Omental fat pad (tissue), 4 donors: ENCODE data around the gene ERICH6B. TPM values are rescaled to one million over a fixed set of nuclear protein-coding genes. Genes with fewer than 3 reads are reported as not detected.

Experiments
- ATAC-seq: fragments of 150-250 bp; one replicate; pipeline ENCODE4 v1.9.1; 2016; ENCODE audit warnings: mild to moderate bottlenecking, moderate library complexity; ENCODE audit not compliant: low FRiP score
- DNase-seq: peaks from one replicate; pipeline ENCODE4 v3.0.0-alpha.2; 2019; ENCODE audit warnings: low spot score
- total RNA-seq, 4 donors: library from RNA; depleted of rRNA; stranded (reverse); fragments of >200 nt; gene quantifications; one replicate each; pipeline ENCODE4 v1.1.0, GENCODE V29; 2016
- TF ChIP-seq, protein P1 (sequence below), 3 donors: fragments of 450-650 bp; IDR thresholded peaks; one replicate each; pipeline ENCODE4 v1.5.1; 2016 to 2017; ENCODE audit warnings: antibody characterized with exemption in 3 of 3, mild to moderate bottlenecking in 3 of 3, moderate library complexity in 2 of 3

The ERICH6B gene
- total RNA-seq, 4 donors from 2014 or later = not detected

DNA sequence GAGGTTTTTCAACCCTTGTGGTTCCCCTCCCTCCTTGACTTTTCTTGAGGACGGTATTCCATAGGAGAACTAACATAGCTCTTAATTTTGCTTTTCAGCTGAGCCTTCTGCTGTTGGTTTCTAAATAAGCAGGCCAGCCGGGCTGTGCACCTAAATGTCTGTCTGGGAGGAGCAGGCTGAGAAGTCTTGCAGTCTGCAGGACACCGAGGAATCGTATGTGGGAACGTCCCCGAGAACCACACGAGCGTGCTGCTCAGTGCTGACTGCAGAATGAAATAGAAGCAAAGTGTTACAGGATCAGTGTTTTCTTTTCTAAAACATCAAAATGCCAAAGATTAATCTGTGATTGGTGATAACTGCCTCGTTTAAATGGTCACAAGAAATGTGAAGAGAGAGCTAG, 80.9 kb downstream of the ERICH6B start:
- DNase-seq = no peak
- TF ChIP-seq, protein P1, sequence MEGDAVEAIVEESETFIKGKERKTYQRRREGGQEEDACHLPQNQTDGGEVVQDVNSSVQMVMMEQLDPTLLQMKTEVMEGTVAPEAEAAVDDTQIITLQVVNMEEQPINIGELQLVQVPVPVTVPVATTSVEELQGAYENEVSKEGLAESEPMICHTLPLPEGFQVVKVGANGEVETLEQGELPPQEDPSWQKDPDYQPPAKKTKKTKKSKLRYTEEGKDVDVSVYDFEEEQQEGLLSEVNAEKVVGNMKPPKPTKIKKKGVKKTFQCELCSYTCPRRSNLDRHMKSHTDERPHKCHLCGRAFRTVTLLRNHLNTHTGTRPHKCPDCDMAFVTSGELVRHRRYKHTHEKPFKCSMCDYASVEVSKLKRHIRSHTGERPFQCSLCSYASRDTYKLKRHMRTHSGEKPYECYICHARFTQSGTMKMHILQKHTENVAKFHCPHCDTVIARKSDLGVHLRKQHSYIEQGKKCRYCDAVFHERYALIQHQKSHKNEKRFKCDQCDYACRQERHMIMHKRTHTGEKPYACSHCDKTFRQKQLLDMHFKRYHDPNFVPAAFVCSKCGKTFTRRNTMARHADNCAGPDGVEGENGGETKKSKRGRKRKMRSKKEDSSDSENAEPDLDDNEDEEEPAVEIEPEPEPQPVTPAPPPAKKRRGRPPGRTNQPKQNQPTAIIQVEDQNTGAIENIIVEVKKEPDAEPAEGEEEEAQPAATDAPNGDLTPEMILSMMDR (IDR thresholded peaks at IDR 0.05) = no peak
- no peak for ATAC-seq

DNA sequence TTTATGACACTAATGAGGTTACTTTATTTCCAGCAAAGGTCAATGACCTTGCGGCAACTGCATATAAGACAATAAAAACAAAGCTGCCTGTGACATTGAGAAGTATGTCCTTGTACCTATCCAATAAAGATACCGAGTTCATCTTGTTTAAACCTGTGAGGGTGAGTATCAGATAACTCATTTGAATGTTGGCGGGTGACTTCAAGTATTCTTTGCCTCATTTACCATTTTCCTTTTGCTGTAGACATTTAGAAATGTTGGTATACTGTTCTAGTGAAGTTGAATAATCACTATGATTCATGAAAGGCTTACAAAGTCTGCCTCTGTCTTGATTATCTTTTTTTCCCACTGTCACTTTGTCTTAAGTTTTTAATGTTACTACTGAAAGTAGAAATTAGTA, 85.8 kb downstream of the ERICH6B start:
- no peak for ATAC-seq
- no peak for DNase-seq
- TF ChIP-seq, protein P1 (IDR thresholded peaks at IDR 0.05) = no peak

DNA sequence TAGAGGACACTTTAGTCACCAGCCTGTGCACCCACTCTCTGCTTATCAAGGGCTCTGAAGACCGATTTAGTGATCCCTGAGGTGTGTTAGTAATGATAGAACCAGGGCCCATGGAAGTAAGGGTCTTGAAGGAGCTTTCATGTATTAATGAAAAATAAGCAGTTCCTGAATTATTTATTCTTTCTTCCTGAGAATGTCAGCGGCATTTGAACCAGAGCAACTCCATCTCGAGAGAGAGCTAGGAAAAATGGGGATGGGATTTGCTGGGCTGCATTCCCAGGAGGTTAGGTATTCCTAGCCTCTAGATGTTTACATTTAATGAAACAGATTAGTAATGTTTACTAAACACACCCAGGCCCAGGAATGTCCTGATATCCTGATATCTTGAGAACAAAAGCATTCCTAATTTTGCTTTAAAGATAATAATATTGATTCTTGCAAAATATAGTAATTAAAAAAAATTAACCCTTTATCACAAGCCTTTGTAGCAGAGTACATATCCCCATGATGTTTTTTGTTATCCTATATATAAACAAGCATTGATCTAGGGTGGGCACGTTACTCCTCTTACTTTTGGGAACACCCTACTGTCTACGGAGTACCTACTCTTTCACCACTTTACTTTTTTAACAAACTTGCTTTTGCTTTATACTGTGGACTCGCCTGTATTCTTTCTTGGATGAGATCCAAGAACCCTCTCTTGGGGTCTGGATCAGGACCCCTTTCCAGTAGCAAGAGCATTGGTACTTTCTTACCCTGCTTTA, 87.7 kb downstream of the ERICH6B start:
- TF ChIP-seq, protein P1 (IDR thresholded peaks at IDR 0.05) = no peak
- DNase-seq (no peak), ATAC-seq (no peak)

DNA sequence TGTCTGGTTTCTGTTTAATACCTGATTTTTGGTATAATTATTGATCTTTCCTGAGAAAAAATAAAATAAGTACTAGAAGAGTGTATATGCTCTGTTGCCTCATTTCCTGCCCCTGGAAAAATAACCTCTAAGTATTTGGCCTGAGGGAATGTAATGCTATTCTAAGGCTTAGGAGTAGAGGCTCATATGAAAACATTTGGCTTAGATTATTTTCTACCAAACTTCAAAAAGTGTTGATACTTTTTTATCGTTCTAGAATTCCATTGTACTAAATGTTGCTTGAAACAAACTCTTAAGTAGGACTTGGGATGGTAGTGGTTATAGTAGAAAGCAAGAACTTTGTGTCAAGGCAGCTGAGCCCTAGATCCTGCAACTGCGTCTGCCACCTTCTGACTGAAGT, 93.0 kb downstream of the ERICH6B start:
- ATAC-seq = no peak
- DNase-seq = no peak
- TF ChIP-seq, protein P1 (IDR thresholded peaks at IDR 0.05) = no peak

GRCh38 chr13:45521297-45521696, 94.2 kb downstream of the ERICH6B start:
- TF ChIP-seq, protein P1 (IDR thresholded peaks at IDR 0.05) = no peak
- DNase-seq = no peak
- ATAC-seq = no peak

DNA sequence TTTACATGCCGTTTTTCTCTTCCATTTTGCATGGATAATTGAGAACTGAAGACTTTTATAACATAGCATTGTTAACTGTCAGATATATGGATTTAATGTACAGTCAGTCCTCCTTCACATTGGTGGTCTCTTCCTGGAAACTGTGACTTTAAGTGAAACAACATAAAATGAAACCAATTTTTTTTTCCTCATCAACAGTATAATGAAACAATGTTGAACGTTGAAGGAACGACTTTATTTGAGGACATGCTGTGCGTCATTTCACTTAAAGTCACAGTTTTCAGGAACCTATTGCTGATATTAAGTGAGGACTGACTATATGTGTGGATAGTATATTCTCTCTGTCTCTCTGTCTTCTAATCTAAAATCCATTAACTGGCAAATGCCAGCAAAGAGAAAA, 96.0 kb downstream of the ERICH6B start:
- no peak for ATAC-seq
- TF ChIP-seq, protein P1 (IDR thresholded peaks at IDR 0.05) = no peak
- DNase-seq = no peak
